ENCODE results near the gene TBL1X. TPM values are rescaled to one million over a fixed set of nuclear protein-coding genes. Genes with fewer than 3 reads are reported as not detected.

The TBL1X gene
- total and polyA plus RNA-seq, 2 of the 8 experiments (the other 6 are each of a cell fraction or from before 2014, with no cell fraction given): 13.3 to 25.6 TPM

- no peak overlapping the region for H4K8ac ChIP-seq (ENCODE audit: extremely low read depth, insufficient read depth, low read length)
- H3K9ac ChIP-seq (replicated peaks in 1 of 4; ENCODE audit: extremely low read depth in 1 of 4, low read depth in 3 of 4, low read length in 3 of 4): no peak overlapping the region
- H3K36me3 ChIP-seq (ENCODE audit: control insufficient read depth in 2 of 4, insufficient read depth in 4 of 4, low read length in 3 of 4): no peaks in the 10 kb centered on the region
- POLR2A ChIA-PET (ENCODE audit: partially characterized antibody): no interaction called here
- FAIRE-seq: no peak
- no peaks in the 10 kb centered on the region for H3K9me3 ChIP-seq (ENCODE audit: insufficient read depth in 2 of 2, low read depth in 1 of 2, low read length in 1 of 2)
- CTCF ChIA-PET (ENCODE audit: partially characterized antibody): no interaction called here
- no peak overlapping the region for H2AK5ac ChIP-seq (ENCODE audit: low read depth, low read length)
- no peaks in the 10 kb centered on the region for H3K23me2 ChIP-seq (ENCODE audit: low read depth, low read length)
- peaks cover 0 to 11% of the 10 kb centered on the region in 2 experiments; a peak in 1 of 4 replicates for H3K79me2 ChIP-seq (ENCODE audit: control insufficient read depth in 1 of 2, insufficient read depth in 2 of 2, low read length in 2 of 2)
- no peaks in the 10 kb centered on the region for H3K79me1 ChIP-seq (ENCODE audit: low read depth, low read length)
- H3K27me3 ChIP-seq (replicated peaks in 1 of 4; ENCODE audit: control insufficient read depth in 3 of 4, extremely low read depth in 1 of 4, insufficient read depth in 3 of 4, low read length in 3 of 4): no peaks in the 10 kb centered on the region
- no peak overlapping the region for H2BK5ac ChIP-seq (ENCODE audit: low read depth, low read length)
- H2BK12ac ChIP-seq (ENCODE audit: low read depth, low read length): no peak overlapping the region
- H3K4me3 ChIP-seq (ENCODE audit: extremely low read depth in 1 of 4, insufficient read depth in 2 of 4, low read depth in 3 of 4, low read length in 4 of 4): no peak overlapping the region
- H3K18ac ChIP-seq (ENCODE audit: extremely low read depth, low read length): no peak overlapping the region
- H4K5ac ChIP-seq (ENCODE audit: insufficient read length, low read depth, low read length): no peak overlapping the region
- H3K56ac ChIP-seq (replicated peaks; ENCODE audit: insufficient read length, low read depth, low read length): no peak overlapping the region
- no peak overlapping the region for H2BK120ac ChIP-seq (replicated peaks; ENCODE audit: low read depth, low read length)
- no peak overlapping the region for H4K91ac ChIP-seq (replicated peaks; ENCODE audit: insufficient read length, low read length)
- no peak overlapping the region for H3K27ac ChIP-seq (ENCODE audit: low read depth, low read length)
- WGBS, 2 experiments (ENCODE audit: extremely low coverage in 1 of 2, insufficient coverage in 1 of 2, insufficient read length in 1 of 2, insufficient replicate concordance in 2 of 2, low coverage in 1 of 2, low lambda C conversion rate in 2 of 2, missing lambda C conversion rate in 1 of 2): 88% methylated on average over 6 of the region's 7 CpGs; no CpG with 5 or more reads in 1 of the 2 experiments
- H3K23ac ChIP-seq (ENCODE audit: insufficient read length): no peak overlapping the region
- H3K14ac ChIP-seq (ENCODE audit: insufficient read length): no peak overlapping the region
- H3K4me1 ChIP-seq (replicated peaks in 1 of 4; ENCODE audit: control insufficient read depth in 3 of 4, insufficient read depth in 4 of 4, low read length in 3 of 4): peaks cover 0 to 3% (median 1%) of the 10 kb centered on the region in 4 experiments; a peak in 2 of 7 replicates
- no peak overlapping the region for H3K4me2 ChIP-seq (ENCODE audit: insufficient read depth in 1 of 2, low read depth in 2 of 2, low read length in 2 of 2)
- H2BK20ac ChIP-seq (ENCODE audit: low read length): no peak overlapping the region
- no peak overlapping the region for H2AFZ ChIP-seq (ENCODE audit: low read length)
- no peaks in the 10 kb centered on the region for H4K20me1 ChIP-seq (replicated peaks in 1 of 2; ENCODE audit: control insufficient read depth in 1 of 2, insufficient read depth in 2 of 2, low read length in 2 of 2)
- DNase-seq (ENCODE audit: low read depth in 1 of 2, low spot score in 2 of 2): no peak
- H3K4ac ChIP-seq (replicated peaks; ENCODE audit: insufficient read length, low read depth, low read length): no peak overlapping the region
- no peak overlapping the region for H2BK15ac ChIP-seq (ENCODE audit: low read length)
- TF ChIP-seq SP2 (IDR thresholded peaks at IDR 0.05; ENCODE audit: low read length): no peak
- no peak for TF ChIP-seq EZH2 (IDR thresholded peaks at IDR 0.05; ENCODE audit: low read depth, low read length, severe bottlenecking)
- no peak for TF ChIP-seq YY1 (IDR thresholded peaks at IDR 0.05; ENCODE audit: low read depth, low read length)
- no peak for TF ChIP-seq USF2 (IDR thresholded peaks at IDR 0.05; ENCODE audit: low read length)
- no peak for TF ChIP-seq MAX (IDR thresholded peaks at IDR 0.05)
- no peak for TF ChIP-seq TEAD4 (IDR thresholded peaks at IDR 0.05; ENCODE audit: low read depth, low read length)
- no peak for TF ChIP-seq SP1 (IDR thresholded peaks at IDR 0.05; ENCODE audit: low read depth, low read length)
- TF ChIP-seq POU5F1 (IDR thresholded peaks at IDR 0.05; ENCODE audit: low read depth, low read length): no peak
- TF ChIP-seq NANOG (IDR thresholded peaks at IDR 0.05; ENCODE audit: insufficient read depth, low read depth, low read length, poor library complexity, severe bottlenecking): no peak
- no peak for TF ChIP-seq MAFK (IDR thresholded peaks at IDR 0.05; ENCODE audit: low read depth, low read length)
- TF ChIP-seq SIRT6 (IDR thresholded peaks at IDR 0.05; ENCODE audit: low read length): no peak
- no peak for TF ChIP-seq TBP (IDR thresholded peaks at IDR 0.05; ENCODE audit: low read depth, low read length)
- no peak for TF ChIP-seq TCF12 (IDR thresholded peaks at IDR 0.05; ENCODE audit: low read depth, low read length)
- no peak for TF ChIP-seq JUN (IDR thresholded peaks at IDR 0.05; ENCODE audit: low read depth, low read length)
- no peak for TF ChIP-seq BACH1 (IDR thresholded peaks at IDR 0.05; ENCODE audit: low read length)
These were observed 161.5 kb downstream of the TBL1X start for GRCh38 chrX:9626379-9626778.

All from H1 (cell line).